Mucosa of descending colon (tissue), 3 donors: ENCODE measurements around the gene GNAS. TPM values are rescaled to one million over a fixed set of nuclear protein-coding genes. Genes with fewer than 3 reads are reported as not detected.

ENCODE experiments used
- ATAC-seq: fragments of 200-7000 bp; cut with Tn5 transposase; one replicate; pipeline ENCODE4 v1.9.1; 2020; ENCODE audit warnings: mild to moderate bottlenecking, moderate library complexity
- DNase-seq, 3 donors: peaks; one replicate each; pipeline ENCODE4 v3.0.0-alpha.2; 2020
- H3K36me3 ChIP-seq: fragments of 200-600 bp; one replicate; pipeline ENCODE4 v1.8.0; 2021; ENCODE audit warnings: low read depth, mild to moderate bottlenecking
- H3K4me1 ChIP-seq: fragments of 200-600 bp; one replicate; pipeline ENCODE4 v1.8.0; 2021; ENCODE audit warnings: low read depth, mild to moderate bottlenecking
- H3K4me3 ChIP-seq: fragments of 200-600 bp; one replicate; pipeline ENCODE4 v1.8.0; 2021; ENCODE audit warnings: mild to moderate bottlenecking
- H3K9me3 ChIP-seq: fragments of 200-600 bp; one replicate; pipeline ENCODE4 v1.8.0; 2021; ENCODE audit warnings: mild to moderate bottlenecking
- CTCF ChIP-seq: fragments of 200-600 bp; IDR thresholded peaks from one replicate; pipeline ENCODE4 v1.8.0; 2022; ENCODE audit warnings: antibody characterized with exemption, mild to moderate bottlenecking
- intact Hi-C, 2 donors: fragments of 100-400 bp; cut with DNase I in 1 of 2; cut with micrococcal nuclease in 1 of 2; formaldehyde crosslinking; loops; one replicate each; pipeline versions ENCODE4 v1.11.0 to v1.11.1; 2022; cut with DNase I, micrococcal nuclease
- total RNA-seq, 3 donors: library from RNA; stranded (reverse); fragmentation: NEBNext Ultra II Directional in 2 of 3; extraction: Animal tissue kit (Norgen Biotek cat#: 25700) in 2 of 3; gene quantifications; one replicate each; pipeline versions ENCODE4 v1.2.1 to v1.2.4, GENCODE V29; 2021 to 2023
- donor health status: DM: no; HTN: no; CAD: no; lungs with moderate emphysema.
- donor health status: DM: no; HTN: no; CAD: no.
- donor health status: DM: no; HTN: yes; CAD: no.

GNAS gene
- total RNA-seq, 3 donors from 2014 or later = 583 to 659 (median 632) TPM

GRCh38 chr20:58899512-58899911 lies 47.0 kb downstream of the GNAS start:
- intact Hi-C loops = no loop called here
- Histone ChIP-seq H3K4me1 (peaks cover 6% of the 10 kb centered on the region), H3K9me3 (no peaks in the 10 kb centered on the region), H3K36me3 (no peaks in the 10 kb centered on the region), H3K4me3 (no peak overlapping the region)
- no peak for ATAC-seq
- no peak for DNase-seq
- TF ChIP-seq CTCF = no peak

- no peak for TF ChIP-seq CTCF
- H3K9me3 ChIP-seq = no peaks in the 10 kb centered on the region
- peaks cover 4% of the 10 kb centered on the region for H3K36me3 ChIP-seq
- H3K4me3 ChIP-seq = no peak overlapping the region
- intact Hi-C loops = no loop called here
- peaks cover 3% of the 10 kb centered on the region for H3K4me1 ChIP-seq
- ATAC-seq (no peak), DNase-seq (no peak)
Observed at GRCh38 chr20:58900397-58900796, 47.9 kb downstream of the GNAS start.

GRCh38 chr20:58901488-58902402 lies 49.2 kb downstream of the GNAS start:
- DNase-seq (no peak), ATAC-seq (no peak)
- Histone ChIP-seq H3K4me3 (no peak overlapping the region), H3K36me3 (peaks cover 5% of the 10 kb centered on the region), H3K9me3 (no peaks in the 10 kb centered on the region), H3K4me1 (peaks cover 5% of the 10 kb centered on the region)
- no peak for TF ChIP-seq CTCF
- intact Hi-C loops = no loop called here

GRCh38 chr20:58903614-58904013 lies 51.1 kb downstream of the GNAS start:
- Histone ChIP-seq H3K36me3 (peaks cover 5% of the 10 kb centered on the region), H3K9me3 (no peaks in the 10 kb centered on the region), H3K4me1 (peaks cover 19% of the 10 kb centered on the region), H3K4me3 (no peak overlapping the region)
- TF ChIP-seq CTCF = no peak
- no peak for ATAC-seq
- intact Hi-C loops = no loop called here
- no peak for DNase-seq

GRCh38 chr20:58905236-58905635 lies 52.7 kb downstream of the GNAS start:
- DNase-seq = no peak
- Histone ChIP-seq H3K4me3 (no peak overlapping the region), H3K4me1 (peaks cover 21% of the 10 kb centered on the region), H3K36me3 (peaks cover 15% of the 10 kb centered on the region), H3K9me3 (no peaks in the 10 kb centered on the region)
- intact Hi-C loops = no loop called here
- no peak for ATAC-seq
- TF ChIP-seq CTCF = no peak
